Panc1 (cell line): Measurements from ENCODE around the gene USF3.

ENCODE experiments used
- CTCF ChIP-seq: fragments of 450-650 bp; IDR thresholded peaks from 2 replicates; pipeline ENCODE4 v1.5.1; 2017; ENCODE audit warnings: mild to moderate bottlenecking
- REST ChIP-seq, 2 experiments: IDR thresholded peaks; 2 replicates each; pipeline ENCODE4 v1.6.1; 2011 to 2012; ENCODE audit warnings: low read depth in 2 of 2, control low read depth in 1 of 2, low read length in 1 of 2, mild to moderate bottlenecking in 1 of 2, moderate library complexity in 1 of 2; ENCODE audit not compliant: insufficient read depth in 1 of 2
- SIN3A ChIP-seq: IDR thresholded peaks from 2 replicates; pipeline ENCODE4 v1.6.1; 2012; ENCODE audit warnings: low read depth, mild to moderate bottlenecking, low read length, moderate library complexity, borderline replicate concordance; ENCODE audit not compliant: insufficient read depth
- TCF7L2 ChIP-seq: IDR thresholded peaks from 2 replicates; pipeline ENCODE4 v1.6.1; 2011; ENCODE audit warnings: mild to moderate bottlenecking, low read depth, low read length, inconsistent platforms

GRCh38 chr3:113663761-113664160 lies 32.7 kb downstream of the USF3 start:
- TF ChIP-seq CTCF: no peak
- TF ChIP-seq REST (IDR thresholded peaks at IDR 0.05; ENCODE audit: insufficient read depth in 1 of 2, low read depth in 2 of 2, low read length in 1 of 2): no peak
- TF ChIP-seq SIN3A: no peak
- no peak for TF ChIP-seq TCF7L2
